ENCODE data around the gene DOK7.

The DOK7 gene

DNA sequence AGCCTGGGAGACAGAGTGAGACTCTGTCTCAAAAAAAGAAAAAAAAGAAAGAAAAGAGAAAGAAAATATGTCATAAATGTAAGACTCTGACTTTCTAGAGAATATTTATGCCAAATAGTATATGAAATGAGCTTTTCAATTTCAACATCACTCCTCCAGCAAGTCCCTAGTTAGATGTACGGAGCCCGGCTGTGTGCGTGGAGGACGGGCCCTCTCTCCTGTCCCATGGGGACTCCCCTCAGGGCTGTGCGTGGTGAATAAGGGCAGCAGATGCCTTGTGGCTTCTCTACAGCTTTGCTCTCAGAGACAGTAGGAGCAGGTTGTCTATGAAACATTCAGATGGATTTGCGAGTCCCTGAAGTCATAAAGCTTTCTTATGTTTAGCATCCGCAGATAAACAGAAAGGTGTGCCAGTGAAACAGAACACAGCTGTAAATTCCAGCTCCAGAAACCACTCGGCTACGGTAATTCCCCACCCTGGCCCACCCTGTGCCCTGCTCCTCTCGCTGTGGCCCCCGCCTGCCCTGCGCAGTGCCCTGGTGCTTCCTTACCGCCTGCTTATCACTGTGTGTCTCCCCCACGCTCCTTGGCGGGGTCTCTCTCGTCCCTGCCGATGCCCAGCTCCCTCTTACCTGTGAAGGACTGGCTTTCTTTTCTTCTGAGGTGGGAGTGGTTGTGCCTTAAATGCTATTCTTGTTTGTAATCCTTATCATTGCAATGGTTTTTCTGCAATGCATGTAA, 35.2 kb upstream of the DOK7 start:
- no peak for DNase-seq (ENCODE audit: low spot score)

DNA sequence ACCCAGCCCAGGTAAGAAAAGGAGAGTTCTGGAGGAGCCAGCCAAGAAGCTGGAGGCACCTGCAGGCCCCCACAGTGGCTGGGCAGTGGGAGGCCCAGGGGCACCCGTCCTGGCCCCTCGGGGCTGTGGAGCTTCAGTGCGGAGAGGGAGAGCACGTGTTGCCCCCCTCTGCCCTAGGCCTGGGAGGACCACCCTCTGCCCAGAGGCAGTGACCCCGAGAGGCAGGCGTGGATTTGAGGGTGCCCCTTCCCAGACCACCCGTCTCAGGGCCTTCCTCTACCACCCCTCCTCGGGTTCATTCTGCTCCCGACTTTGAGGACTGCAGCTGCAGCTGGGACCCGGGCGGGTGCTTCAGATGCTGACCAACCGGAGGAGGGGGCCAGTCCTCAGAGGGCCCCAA, 33.5 kb upstream of the DOK7 start:
- DNase-seq (ENCODE audit: low spot score), result no peak

GRCh38 chr4:3430524-3430923, 32.6 kb upstream of the DOK7 start:
- DNase-seq (ENCODE audit: low spot score), result no peak

DNA sequence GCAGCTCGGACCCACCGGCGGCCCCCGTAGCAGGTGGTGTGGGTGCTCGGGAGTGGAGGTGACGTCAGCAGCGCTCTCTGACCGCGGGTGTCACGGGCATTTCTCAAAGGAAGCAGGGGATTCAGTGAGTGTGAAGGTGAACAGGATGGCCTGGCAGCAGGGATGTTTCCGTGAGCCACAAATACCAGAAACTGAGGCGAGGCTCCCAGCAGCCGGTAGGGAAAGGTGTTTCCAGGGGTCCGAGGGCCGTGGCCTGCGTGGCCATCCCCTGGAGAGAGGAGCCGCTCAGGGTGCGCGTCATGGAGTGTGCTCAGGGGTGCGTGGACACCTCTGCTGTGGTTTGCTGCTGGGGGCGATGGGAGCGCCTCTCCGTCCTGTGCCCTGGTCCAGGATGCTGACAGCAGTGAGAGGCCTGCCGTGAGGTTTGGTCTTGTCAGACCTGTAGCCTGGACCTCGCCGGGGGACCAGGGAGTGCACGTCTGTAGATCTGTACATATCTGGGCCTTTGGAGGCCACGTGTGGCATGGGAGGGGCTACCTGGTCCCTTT, 31.6 kb upstream of the DOK7 start:
- no peak for DNase-seq (ENCODE audit: low spot score)

GRCh38 chr4:3432381-3432790, 30.7 kb upstream of the DOK7 start:
- no peak for DNase-seq (ENCODE audit: low spot score)

DNA sequence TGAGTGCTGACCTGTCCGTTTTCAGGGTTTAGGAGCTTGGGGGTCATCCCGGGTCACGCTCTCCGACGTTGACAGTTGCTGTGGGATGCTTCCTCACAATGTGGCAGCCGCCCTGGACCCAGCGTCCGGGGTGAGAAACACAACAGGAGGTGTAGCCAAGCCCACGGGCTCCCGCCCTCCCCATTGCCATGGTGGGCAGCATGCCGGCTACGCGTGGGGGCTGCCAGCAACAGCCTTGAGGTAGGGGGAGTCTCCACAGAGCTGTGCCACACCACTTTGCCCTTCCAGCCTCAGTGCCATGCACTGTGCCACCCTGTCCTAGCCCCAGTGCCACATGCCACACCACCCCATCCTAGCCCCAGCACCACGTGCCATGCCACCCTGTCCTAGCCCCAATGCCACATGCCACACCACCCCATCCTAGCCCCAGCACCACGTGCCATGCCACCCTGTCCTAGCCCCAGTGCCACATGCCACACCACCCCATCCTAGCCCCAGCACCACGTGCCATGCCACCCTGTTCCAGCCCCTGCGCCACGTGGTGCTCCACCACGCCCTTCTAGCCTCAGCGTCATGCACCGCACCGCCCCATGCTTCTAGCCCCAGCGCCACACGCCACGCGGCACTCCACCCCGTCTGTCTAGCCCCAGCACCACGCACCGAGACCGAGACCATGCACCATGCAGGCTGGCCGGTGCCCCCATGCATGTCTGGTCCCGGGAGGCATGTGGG, 29.8 kb upstream of the DOK7 start:
- no peak for DNase-seq (ENCODE audit: low spot score)

DNA sequence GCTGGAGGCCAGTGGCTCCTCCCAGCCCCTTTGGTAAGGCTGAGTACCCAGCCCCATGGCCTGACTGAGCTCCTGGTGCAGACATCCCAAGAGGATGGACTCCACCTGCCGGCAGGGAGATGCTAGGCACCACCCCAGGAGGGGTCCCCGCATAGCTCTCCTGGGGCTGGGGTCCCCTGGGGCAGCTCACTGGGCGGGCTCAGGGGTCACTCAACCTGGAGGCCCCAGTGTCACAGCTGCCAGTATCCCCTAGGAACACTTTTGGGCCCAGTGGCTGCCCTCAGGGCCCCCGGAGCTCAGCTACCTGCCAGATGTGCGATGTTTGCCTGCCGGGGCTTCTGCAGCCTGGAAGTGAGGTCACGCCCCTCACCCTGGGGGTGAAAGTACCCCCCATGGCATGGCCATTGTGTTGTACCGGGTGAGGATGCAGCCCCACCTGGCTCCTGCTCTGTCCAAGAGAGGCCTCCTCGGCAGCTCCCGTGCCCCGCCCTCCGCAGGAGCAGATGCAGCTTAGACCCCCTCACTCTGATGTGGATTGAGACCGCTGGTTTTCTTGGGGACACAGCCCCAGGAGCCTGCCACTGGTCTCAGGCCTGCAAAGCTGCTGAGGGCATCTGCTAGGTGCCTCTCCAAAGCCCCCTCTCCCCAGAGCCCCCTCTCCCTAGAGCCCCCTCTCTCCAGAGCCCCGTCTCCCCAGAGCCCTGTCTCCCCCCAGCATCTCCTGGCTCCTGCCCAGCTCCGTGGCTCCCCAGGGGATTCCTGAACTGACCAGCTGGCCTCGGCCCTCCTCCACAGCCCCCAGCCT, 28.0 kb upstream of the DOK7 start:
- DNase-seq (ENCODE audit: low spot score), result no peak

DNA sequence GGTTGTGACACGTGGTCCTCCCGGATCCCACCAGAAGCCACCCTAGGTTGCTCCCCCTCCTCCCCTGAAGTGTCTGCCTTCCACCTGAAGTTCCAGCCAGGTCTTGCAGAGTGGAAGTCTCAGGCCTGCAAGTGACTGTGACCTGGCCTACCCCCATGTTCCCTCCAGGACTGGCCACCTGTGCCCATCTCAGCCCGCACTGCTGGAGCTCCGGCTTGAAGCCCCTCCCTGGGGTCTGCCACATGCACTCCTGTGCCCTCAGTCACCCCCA, 27.5 kb upstream of the DOK7 start:
- DNase-seq (ENCODE audit: low spot score), result no peak

DNA sequence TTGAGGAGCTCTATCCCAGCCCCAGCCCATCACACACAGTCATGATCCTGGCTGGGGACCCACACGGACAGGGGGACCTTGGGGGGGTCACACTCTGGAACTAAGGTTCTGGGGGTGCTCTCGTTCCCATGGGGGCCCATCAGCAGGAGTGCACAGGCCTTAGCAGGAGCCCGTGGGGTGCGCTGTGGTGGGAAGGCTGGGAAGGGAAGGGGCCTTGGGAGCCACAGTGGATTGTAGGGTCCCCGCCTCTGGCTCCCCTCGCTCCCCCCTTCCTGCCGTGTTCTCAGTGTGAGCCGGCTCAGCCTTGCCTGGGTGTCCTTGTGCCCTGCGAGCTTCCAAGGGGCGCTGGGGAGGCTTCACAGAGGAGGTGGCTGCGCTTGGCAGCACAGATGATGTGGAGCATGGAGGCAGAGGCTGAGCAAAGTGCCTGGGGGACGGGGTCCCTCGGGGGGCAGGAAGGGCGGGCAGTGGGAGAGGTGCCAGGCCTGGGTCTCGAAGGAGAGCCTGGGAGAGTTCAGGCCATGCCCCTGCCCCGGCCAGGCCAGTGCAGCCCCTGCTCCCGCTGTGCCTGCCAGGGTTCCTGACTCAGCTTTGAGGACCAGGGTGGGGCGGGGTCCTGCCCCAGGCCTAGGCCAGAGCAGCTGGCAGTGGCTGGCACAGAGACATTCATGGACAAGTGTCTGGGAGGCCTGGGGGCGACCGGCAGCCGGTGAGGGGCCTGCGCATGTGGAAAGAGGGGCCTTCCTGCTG, 26.9 kb upstream of the DOK7 start:
- DNase-seq (ENCODE audit: low spot score), result no peak

- peak; percentile 87 for DNase-seq (ENCODE audit: low spot score)
These were observed 26.1 kb upstream of the DOK7 start for GRCh38 chr4:3436798-3437581.

GRCh38 chr4:3437582-3437936, 25.5 kb upstream of the DOK7 start:
- no peak for DNase-seq (ENCODE audit: low spot score)

DNA sequence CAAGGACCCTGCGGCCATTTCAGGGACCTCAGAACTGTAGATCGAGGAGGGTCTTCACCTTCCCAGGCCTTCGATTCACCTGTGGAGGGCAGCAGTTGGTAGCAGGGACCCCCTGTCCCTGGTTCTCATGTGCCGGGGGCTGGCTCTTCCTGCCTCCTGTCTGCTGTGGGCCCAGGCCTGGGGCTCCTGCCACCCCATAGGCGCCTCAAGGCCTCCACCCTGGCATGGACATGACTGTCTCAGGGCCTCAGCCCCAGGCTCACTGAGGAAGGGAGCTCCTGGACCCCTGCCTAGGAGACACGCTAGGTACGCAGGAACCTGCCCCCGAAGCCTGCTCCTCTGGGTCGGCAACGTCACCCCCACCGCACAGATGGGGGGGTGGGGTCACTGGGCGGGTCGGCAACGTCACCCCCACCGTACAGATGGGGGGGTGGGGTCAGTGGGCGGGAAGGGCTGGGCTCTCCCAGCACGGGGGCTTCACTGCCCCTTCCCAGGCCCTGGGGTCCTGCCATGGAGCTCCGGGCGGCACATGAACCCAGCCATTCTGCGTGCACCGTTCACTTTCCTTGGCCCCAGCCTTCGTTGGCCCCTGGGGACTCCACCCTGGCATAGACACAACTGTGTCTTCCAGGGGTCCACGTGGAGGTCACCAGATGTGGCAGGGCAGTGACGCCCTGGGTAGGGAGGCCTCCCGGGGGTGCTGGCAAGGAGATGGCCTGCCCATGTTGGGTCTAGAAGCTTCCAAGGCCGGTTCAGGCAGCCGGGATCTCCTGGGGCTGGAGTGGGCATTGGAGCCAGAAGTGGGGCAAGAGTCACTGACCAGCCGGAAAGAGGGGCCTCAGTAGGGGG, 24.9 kb upstream of the DOK7 start:
- no peak for DNase-seq (ENCODE audit: low spot score)

- DNase-seq (ENCODE audit: low spot score), result no peak
These were observed 24.3 kb upstream of the DOK7 start for GRCh38 chr4:3438847-3439180.

DNA sequence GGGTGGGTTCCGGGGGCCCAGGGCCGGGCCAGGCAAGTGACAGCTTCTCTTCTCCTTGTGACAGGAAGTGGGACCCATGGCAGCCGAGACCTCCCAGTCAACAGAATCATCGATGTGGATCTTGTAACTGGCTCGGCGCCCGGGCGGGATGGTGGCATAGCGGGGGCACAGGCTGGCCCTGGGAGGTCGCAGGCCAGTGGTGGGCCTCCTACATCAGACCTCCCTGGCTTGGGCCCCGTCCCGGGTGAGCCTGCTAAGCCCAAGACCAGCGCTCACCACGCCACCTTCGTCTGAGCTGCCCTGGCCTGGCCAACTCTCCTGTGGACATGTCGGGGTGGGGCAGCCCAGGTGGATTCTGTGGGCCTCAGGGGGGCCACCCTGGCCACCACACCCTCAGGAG, 23.7 kb upstream of the DOK7 start:
- no peak for DNase-seq (ENCODE audit: low spot score)

GRCh38 chr4:3440011-3440410, 23.1 kb upstream of the DOK7 start:
- no peak for DNase-seq (ENCODE audit: low spot score)

- DNase-seq (ENCODE audit: low spot score), result no peak
These were observed 22.1 kb upstream of the DOK7 start for GRCh38 chr4:3440979-3441500.

DNA sequence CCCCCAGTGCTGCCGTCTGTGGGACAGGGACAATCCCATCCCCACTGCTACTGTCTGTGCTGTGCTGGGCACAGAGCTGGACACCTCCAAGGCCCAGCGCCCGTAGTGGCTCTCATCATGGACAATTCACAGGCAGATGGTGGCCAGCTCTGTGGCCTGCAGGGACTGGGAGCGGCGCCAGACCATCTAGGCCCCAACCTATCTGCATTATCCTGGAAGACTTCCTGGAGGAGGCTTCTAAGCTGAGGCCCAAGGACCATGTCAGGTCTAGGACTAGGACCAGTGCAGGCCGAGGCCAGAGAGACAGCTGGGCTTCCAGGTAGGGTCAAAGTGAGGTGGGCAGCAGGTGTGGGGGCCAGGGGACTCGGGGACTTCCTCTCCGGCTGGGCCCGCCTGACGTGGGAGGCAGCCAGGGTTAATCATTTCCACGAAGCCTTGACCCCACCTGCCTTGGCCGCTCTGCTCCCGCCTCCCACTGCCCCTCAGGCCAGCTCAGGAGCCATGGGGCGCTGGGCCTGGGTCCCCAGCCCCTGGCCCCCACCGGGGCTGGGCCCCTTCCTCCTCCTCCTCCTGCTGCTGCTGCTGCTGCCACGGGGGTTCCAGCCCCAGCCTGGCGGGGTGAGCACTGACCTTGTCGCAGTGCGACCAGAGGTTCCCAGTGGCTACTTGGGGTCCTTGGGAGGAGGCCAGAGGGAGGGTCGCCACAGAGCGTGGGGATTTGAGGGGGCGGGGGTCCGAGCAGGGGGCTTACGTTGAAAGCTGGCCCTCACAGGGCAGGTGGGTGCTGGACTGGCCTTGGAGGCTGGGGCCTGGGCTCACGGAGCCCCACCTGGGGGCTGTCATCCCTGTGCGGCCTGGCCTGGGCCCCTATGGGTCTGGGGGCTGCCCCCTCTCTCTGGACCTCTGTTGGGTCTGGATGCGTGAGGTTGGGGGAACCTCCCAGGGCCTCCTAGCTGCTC, 21.3 kb upstream of the DOK7 start, which contains the start of gene HGFAC:
Gene HGFAC, plus strand, starts transcription at position 468 of the 959 bp plus-strand sequence. Its CDS starts 34 bp downstream, at position 502.
- no peak for DNase-seq (ENCODE audit: low spot score)

DNA sequence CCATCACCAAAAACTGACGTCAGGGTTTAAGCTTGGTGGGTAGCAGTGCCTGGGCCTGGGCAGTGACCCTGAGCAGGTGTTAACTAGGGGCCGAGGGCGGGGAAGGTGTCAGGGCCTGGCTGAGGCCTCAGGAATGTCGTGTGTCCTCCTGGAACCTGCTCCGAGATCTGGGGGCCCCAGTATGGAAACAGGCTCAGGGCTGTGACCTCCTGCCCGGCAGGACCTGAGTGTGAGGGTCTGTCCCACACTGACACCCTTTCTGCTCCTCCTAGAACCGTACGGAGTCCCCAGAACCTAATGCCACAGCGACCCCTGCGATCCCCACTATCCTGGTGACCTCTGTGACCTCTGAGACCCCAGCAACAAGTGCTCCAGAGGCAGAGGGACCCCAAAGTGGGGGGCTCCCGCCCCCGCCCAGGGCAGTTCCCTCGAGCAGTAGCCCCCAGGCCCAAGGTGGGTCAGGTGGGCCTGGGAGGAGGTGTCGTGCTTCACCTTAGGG, 20.6 kb upstream of the DOK7 start:
- no peak for DNase-seq (ENCODE audit: low spot score)

Data from AG08396 (cell line).